HepG2 (cell line): Measurements from ENCODE around the gene TET2. TPM values are rescaled to one million over a fixed set of nuclear protein-coding genes. Genes with fewer than 3 reads are reported as not detected.

ENCODE experiments used
- ATAC-seq: fragments of 200-7000 bp; cut with Tn5 transposase; 3 replicates; pipeline ENCODE4 v1.9.1; 2020; ENCODE audit warnings: mild to moderate bottlenecking, moderate library complexity
- BruUV-seq: library from RNA; stranded (reverse); fragments of 400-500 nt; replicated peaks from 2 replicates; lab custom pipeline; 2021; lab: Mats Ljungman, UMichigan
- CTCF ChIA-PET: fragments of 300-600 bp; formaldehyde crosslinking; extraction: SDS; loops from one replicate; lab custom pipeline; 2021; ENCODE audit warnings: low total read pairs, inconsistent platforms, low intra/inter-chr PET ratio; lab: Yijun Ruan, JAX
- POLR2A ChIA-PET: fragments of 350-600 bp; sonication (Branson Sonifier 250); formaldehyde crosslinking; loops from one replicate; lab custom pipeline; 2020; ENCODE audit warnings: antibody characterized with exemption, inconsistent platforms; lab: Yijun Ruan, JAX
- DNase-seq: peaks from one replicate; pipeline ENCODE4 v3.0.0-alpha.2; 2015; ENCODE audit warnings: low spot score
- FAIRE-seq: peaks from 3 replicates; lab custom pipeline; 2011; peaks lifted over from hg19 to GRCh38; lab: Jason Lieb, UNC
- H2AFZ ChIP-seq: one replicate; pipeline ENCODE4 v1.6.1; 2011; ENCODE audit warnings: low read length, inconsistent platforms
- H3K27ac ChIP-seq: fragments of 300-600 bp; 3 replicates; pipeline ENCODE4 v1.8.0; 2011; ENCODE audit warnings: mixed run types, mild to moderate bottlenecking, mixed read lengths, low read length, inconsistent platforms; ENCODE audit not compliant: insufficient read depth; ENCODE audit errors: extremely low read length
- H3K27me3 ChIP-seq, 2 experiments: fragments of 200-600 bp in 1 of 2; 2 replicates in 1 of 2; 3 replicates in 1 of 2; pipeline versions ENCODE4 v1.6.0 to v1.8.0; 2011; ENCODE audit warnings: low read length in 2 of 2, mild to moderate bottlenecking in 2 of 2, moderate library complexity in 2 of 2, inconsistent platforms in 1 of 2; ENCODE audit not compliant: insufficient read depth in 2 of 2, control insufficient read depth in 1 of 2
- H3K36me3 ChIP-seq, 2 experiments: fragments of 200-600 bp in 1 of 2; replicated peaks in 1 of 2; 2 replicates in 1 of 2; 3 replicates in 1 of 2; pipeline versions ENCODE4 v1.5.1 to v1.8.0; 2011; ENCODE audit warnings: low read length in 2 of 2, inconsistent platforms in 1 of 2; ENCODE audit not compliant: insufficient read depth in 2 of 2, control insufficient read depth in 1 of 2
- H3K4me1 ChIP-seq: 2 replicates; pipeline ENCODE4 v1.5.1; 2012; ENCODE audit warnings: low read length, inconsistent platforms; ENCODE audit not compliant: insufficient read depth
- H3K4me2 ChIP-seq: 2 replicates; pipeline ENCODE4 v1.6.0; 2011; ENCODE audit warnings: low read depth, low read length, inconsistent platforms
- H3K4me3 ChIP-seq, 3 experiments: fragments of 200-600 bp in 1 of 3; sonication (generic), shearing (Covaris generic) in 1 of 3; replicated peaks in 1 of 3; 2 replicates each; pipeline ENCODE4 v1.5.1; 2011 to 2016; ENCODE audit warnings: low read length in 3 of 3, inconsistent platforms in 2 of 3, low read depth in 2 of 3, mild to moderate bottlenecking in 2 of 3, control low read depth in 1 of 3, mixed read lengths in 1 of 3; ENCODE audit not compliant: insufficient read depth in 1 of 3
- H3K79me2 ChIP-seq: one replicate; pipeline ENCODE4 v1.6.1; 2011; ENCODE audit warnings: low read length, inconsistent platforms; ENCODE audit not compliant: insufficient read depth
- H3K9ac ChIP-seq: 2 replicates; pipeline ENCODE4 v1.6.0; 2011; ENCODE audit warnings: mild to moderate bottlenecking, low read depth, low read length, inconsistent platforms; ENCODE audit not compliant: insufficient read depth
- H3K9me3 ChIP-seq: 2 replicates; pipeline ENCODE4 v1.5.1; 2012; ENCODE audit warnings: mild to moderate bottlenecking, low read length
- H4K20me1 ChIP-seq: 2 replicates; pipeline ENCODE4 v1.6.0; 2011; ENCODE audit warnings: inconsistent platforms, mild to moderate bottlenecking, low read length, moderate library complexity; ENCODE audit not compliant: insufficient read depth
- CREB1 ChIP-seq, 2 experiments: fragments of 450-650 bp in 1 of 2; IDR thresholded peaks; 2 replicates each; pipeline ENCODE4 v1.6.1; 2016 to 2017; ENCODE audit warnings: control low read depth in 1 of 2, mild to moderate bottlenecking in 1 of 2, missing compliant biosample characterization in 1 of 2, missing genetic modification characterization in 1 of 2
- DPF2 ChIP-seq: sonication (generic); formaldehyde crosslinking; IDR thresholded peaks from 2 replicates; pipeline ENCODE4 v1.4.0; 2020; ENCODE audit warnings: mild to moderate bottlenecking, low read depth, missing genetic modification reagents, borderline replicate concordance
- HOXA5 ChIP-seq: sonication (generic); formaldehyde crosslinking; IDR thresholded peaks from 2 replicates; pipeline ENCODE4 v1.4.0; 2020; ENCODE audit warnings: missing genetic modification reagents
- NCOR1 ChIP-seq: fragments of 200-600 bp; sonication (generic); IDR thresholded peaks from 2 replicates; pipeline ENCODE4 v1.7.0; 2017; ENCODE audit warnings: antibody characterized with exemption, low read length, borderline replicate concordance
- NFKBIZ ChIP-seq: IDR thresholded peaks from 2 replicates; pipeline ENCODE4 v1.6.1; 2018; ENCODE audit warnings: missing genetic modification reagents, missing compliant biosample characterization
- TBX2 ChIP-seq: sonication (generic); formaldehyde crosslinking; IDR thresholded peaks from 2 replicates; pipeline ENCODE4 v1.5.0; 2020; ENCODE audit warnings: missing genetic modification reagents, mild to moderate bottlenecking, borderline replicate concordance
- ZC3H4 ChIP-seq: sonication (generic); formaldehyde crosslinking; IDR thresholded peaks from 2 replicates; pipeline ENCODE4 v1.4.0; 2020; ENCODE audit warnings: missing genetic modification reagents, borderline replicate concordance
- ZFP1 ChIP-seq: IDR thresholded peaks from 2 replicates; pipeline ENCODE4 v1.6.1; 2016
- ZMYM3 ChIP-seq: sonication (generic); formaldehyde crosslinking; IDR thresholded peaks from 2 replicates; pipeline ENCODE4 v1.5.1; 2020; ENCODE audit warnings: mild to moderate bottlenecking, missing genetic modification reagents
- ZNF550 ChIP-seq: sonication (generic); formaldehyde crosslinking; IDR thresholded peaks from 2 replicates; pipeline ENCODE4 v1.4.0; 2020; ENCODE audit warnings: mild to moderate bottlenecking, missing genetic modification reagents, borderline replicate concordance
- ZNF773 ChIP-seq: sonication (generic); formaldehyde crosslinking; IDR thresholded peaks from 2 replicates; pipeline ENCODE4 v1.4.0; 2020; ENCODE audit warnings: missing genetic modification reagents, borderline replicate concordance
- WGBS: methylation state at CpG from one replicate; pipeline ENCODE4 v1.1.6; 2017; ENCODE audit warnings: low lambda C conversion rate; 5-methylcytosine and 5-hydroxymethylcytosine counted together
- in situ Hi-C: cut with HindIII; loops from 2 replicates; pipeline ENCODE4 v1.10.0; 2017; ENCODE audit warnings: low pct_unique_long_range_greater_than_20kb; ENCODE audit not compliant: extremely low pct_ligation_motif_present
- intact Hi-C: fragments of 100-400 bp; cut with micrococcal nuclease; formaldehyde crosslinking; loops from one replicate; pipeline ENCODE4 v1.10.0; 2022; ENCODE audit not compliant: unreplicated experiment
- polyA plus RNA-seq, 8 experiments: library from polyadenylated mRNA; depleted of rRNA in 3 of 8; stranded (reverse) in 7 of 8; unstranded in 1 of 8; fragments of >200 nt; fragmentation: Illumina TruSeq in 4 of 8; extraction: Trizol in 4 of 8; gene quantifications; 2 replicates each; pipeline versions ENCODE4 v1.2.1 to v1.2.3, GENCODE V29; 2011 to 2016; ENCODE audit warnings: low read depth in 4 of 8, missing spikeins in 1 of 8, mixed read lengths in 1 of 8; ENCODE audit not compliant: insufficient read depth in 1 of 8
- total RNA-seq, 5 experiments: library from RNA; depleted of rRNA; stranded (reverse); fragments of >200 nt; fragmentation: Illumina TruSeq; extraction: Trizol; gene quantifications; 2 replicates each; pipeline ENCODE4 v1.2.3, GENCODE V29; 2016; ENCODE audit warnings: low read depth in 1 of 5
- TF ChIP-seq, protein P1 (sequence below): sonication (generic); formaldehyde crosslinking; IDR thresholded peaks from 2 replicates; pipeline ENCODE4 v1.4.0; 2020; ENCODE audit warnings: missing genetic modification reagents
- TF ChIP-seq, protein P2 (sequence below): sonication (generic); formaldehyde crosslinking; IDR thresholded peaks from 2 replicates; pipeline ENCODE4 v1.4.0; 2020; ENCODE audit warnings: mild to moderate bottlenecking, missing genetic modification reagents
- TF ChIP-seq, protein P3 (sequence below): sonication (generic); formaldehyde crosslinking; IDR thresholded peaks from 2 replicates; pipeline ENCODE4 v1.8.0; 2022; ENCODE audit warnings: mild to moderate bottlenecking, missing genetic modification reagents, moderate library complexity

Gene TET2
- total and polyA plus RNA-seq, 2 of the 13 experiments (the other 11 are each of a cell fraction or from before 2014, with no cell fraction given): 4.7 to 4.8 TPM

DNA sequence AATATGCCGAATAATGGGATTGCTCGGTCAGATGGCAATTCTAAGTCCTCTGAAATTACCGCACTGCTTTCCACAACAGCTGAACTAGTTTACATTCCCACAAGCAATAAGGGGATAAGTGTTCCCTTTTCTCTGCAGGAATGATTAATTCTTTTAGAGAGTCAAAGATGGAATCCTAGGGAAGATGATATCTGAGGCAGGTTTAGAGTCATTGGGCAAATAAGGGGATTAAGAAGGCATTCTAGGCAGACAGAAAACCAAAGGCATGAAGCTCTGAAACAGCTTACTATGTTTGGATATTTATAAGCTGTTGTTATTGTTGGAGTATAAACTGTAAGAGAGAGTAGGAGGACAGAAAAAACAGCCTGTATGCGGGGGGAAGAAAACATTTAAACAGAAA lies 85.7 kb downstream of the TET2 start (continued):
- TF ChIP-seq NCOR1 (no peak), ZNF773 (CRISPR knock-in tag) (no peak), TBX2 (CRISPR knock-in tag) (no peak), ZNF550 (CRISPR knock-in tag) (no peak), ZC3H4 (no peak), DPF2 (CRISPR knock-in tag) (no peak), NFKBIZ (CRISPR knock-in tag) (no peak)
- TF ChIP-seq, protein P1, sequence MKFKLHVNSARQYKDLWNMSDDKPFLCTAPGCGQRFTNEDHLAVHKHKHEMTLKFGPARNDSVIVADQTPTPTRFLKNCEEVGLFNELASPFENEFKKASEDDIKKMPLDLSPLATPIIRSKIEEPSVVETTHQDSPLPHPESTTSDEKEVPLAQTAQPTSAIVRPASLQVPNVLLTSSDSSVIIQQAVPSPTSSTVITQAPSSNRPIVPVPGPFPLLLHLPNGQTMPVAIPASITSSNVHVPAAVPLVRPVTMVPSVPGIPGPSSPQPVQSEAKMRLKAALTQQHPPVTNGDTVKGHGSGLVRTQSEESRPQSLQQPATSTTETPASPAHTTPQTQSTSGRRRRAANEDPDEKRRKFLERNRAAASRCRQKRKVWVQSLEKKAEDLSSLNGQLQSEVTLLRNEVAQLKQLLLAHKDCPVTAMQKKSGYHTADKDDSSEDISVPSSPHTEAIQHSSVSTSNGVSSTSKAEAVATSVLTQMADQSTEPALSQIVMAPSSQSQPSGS (CRISPR knock-in tag): no peak

DNA sequence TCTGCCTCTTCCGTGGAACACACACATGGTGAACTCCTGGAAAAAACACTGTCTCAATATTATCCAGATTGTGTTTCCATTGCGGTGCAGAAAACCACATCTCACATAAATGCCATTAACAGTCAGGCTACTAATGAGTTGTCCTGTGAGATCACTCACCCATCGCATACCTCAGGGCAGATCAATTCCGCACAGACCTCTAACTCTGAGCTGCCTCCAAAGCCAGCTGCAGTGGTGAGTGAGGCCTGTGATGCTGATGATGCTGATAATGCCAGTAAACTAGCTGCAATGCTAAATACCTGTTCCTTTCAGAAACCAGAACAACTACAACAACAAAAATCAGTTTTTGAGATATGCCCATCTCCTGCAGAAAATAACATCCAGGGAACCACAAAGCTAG lies 87.9 kb downstream of the TET2 start:
- WGBS: 100% methylated on average over 4 of the region's 4 CpGs
- POLR2A ChIA-PET: no interaction called here
- CTCF ChIA-PET: no interaction called here
- TF ChIP-seq HOXA5 (CRISPR knock-in tag) (no peak), CREB1 (IDR thresholded peaks at IDR 0.05) (no peak), CREB1 (CRISPR knock-in tag; IDR thresholded peaks at IDR 0.05) (no peak), ZMYM3 (no peak), ZFP1 (CRISPR knock-in tag) (no peak)
- TF ChIP-seq, protein P2, sequence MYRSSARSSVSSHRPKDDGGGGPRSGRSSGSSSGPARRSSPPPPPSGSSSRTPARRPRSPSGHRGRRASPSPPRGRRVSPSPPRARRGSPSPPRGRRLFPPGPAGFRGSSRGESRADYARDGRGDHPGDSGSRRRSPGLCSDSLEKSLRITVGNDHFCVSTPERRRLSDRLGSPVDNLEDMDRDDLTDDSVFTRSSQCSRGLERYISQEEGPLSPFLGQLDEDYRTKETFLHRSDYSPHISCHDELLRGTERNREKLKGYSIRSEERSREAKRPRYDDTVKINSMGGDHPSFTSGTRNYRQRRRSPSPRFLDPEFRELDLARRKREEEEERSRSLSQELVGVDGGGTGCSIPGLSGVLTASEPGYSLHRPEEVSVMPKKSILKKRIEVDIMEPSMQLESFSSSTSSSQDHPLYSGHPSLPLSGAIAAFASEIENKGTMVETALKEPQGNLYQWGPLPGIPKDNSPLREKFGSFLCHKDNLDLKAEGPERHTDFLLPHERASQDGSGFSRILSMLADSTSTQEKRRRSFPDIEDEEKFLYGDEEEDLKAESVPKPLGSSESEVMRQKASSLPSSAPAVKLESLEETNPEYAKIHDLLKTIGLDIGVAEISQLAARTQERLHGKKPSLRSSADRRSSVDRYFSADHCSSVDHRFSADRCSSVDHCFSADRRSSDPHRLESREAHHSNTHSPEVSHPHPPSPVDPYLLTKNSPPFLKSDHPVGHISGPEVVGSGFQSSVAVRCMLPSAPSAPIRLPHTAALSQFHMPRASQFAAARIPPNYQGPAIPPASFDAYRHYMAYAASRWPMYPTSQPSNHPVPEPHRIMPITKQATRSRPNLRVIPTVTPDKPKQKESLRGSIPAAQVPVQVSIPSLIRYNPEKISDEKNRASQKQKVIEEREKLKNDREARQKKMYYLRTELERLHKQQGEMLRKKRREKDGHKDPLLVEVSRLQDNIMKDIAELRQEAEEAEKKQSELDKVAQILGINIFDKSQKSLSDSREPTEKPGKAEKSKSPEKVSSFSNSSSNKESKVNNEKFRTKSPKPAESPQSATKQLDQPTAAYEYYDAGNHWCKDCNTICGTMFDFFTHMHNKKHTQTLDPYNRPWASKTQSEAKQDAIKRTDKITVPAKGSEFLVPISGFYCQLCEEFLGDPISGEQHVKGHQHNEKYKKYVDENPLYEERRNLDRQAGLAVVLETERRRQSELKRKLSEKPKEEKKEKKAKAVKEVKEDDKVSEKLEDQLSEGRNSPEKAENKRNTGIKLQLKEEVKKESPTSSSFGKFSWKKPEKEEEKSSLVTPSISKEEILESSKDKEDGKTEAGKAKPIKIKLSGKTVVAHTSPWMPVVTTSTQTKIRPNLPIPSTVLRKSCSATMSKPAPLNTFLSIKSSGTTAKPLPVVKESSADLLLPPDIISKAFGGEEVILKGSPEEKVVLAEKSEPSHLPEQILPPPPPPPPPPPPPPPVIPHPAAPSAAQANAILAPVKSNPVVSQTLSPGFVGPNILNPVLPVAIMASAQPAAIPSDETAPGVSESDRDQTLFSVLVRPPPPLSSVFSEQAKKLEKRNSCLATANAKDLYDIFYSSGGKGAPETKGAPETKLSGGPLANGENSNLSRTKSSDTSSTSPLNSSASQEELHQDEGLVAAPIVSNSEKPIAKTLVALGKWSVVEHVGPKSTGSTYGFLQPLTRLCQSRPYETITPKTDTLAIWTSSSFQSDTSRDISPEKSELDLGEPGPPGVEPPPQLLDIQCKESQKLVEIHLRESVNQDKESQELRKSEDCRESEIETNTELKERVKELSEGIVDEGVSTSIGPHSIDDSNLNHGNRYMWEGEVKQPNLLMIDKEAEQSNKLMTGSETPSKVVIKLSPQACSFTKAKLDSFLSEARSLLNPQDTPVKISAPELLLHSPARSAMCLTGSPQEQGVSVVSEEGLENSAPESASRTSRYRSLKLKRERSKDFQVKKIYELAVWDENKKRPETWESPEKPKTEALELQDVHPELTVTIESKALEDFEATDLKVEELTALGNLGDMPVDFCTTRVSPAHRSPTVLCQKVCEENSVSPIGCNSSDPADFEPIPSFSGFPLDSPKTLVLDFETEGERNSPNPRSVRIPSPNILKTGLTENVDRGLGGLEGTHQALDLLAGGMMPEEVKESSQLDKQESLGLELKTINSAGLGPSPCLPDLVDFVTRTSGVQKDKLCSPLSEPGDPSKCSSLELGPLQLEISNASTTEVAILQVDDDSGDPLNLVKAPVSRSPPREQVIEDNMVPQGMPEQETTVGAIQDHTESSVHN (CRISPR knock-in tag): no peak
- TF ChIP-seq, protein P3, sequence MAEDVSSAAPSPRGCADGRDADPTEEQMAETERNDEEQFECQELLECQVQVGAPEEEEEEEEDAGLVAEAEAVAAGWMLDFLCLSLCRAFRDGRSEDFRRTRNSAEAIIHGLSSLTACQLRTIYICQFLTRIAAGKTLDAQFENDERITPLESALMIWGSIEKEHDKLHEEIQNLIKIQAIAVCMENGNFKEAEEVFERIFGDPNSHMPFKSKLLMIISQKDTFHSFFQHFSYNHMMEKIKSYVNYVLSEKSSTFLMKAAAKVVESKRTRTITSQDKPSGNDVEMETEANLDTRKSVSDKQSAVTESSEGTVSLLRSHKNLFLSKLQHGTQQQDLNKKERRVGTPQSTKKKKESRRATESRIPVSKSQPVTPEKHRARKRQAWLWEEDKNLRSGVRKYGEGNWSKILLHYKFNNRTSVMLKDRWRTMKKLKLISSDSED (CRISPR knock-in tag): no peak

More for the DNA sequence above, 87.9 kb downstream of the TET2 start:
- H2AFZ ChIP-seq: no peak overlapping the region
- H3K4me2 ChIP-seq: no peak overlapping the region
- in situ Hi-C loops (no loop called here), intact Hi-C loops (no loop called here)
- H3K27me3 ChIP-seq: no peaks in the 10 kb centered on the region
- no peak overlapping the region for H3K9ac ChIP-seq
- H3K36me3 ChIP-seq: peaks cover 12 to 23% of the 10 kb centered on the region in 2 experiments; a peak in 4 of 5 replicates
- H4K20me1 ChIP-seq: no peaks in the 10 kb centered on the region
- DNase-seq: no peak
- H3K79me2 ChIP-seq: no peaks in the 10 kb centered on the region
- no peak for FAIRE-seq
- no peaks in the 10 kb centered on the region for H3K9me3 ChIP-seq
- H3K4me3 ChIP-seq: no peak overlapping the region
- no peak for ATAC-seq
- peaks cover 9% of the 10 kb centered on the region; the same call in 1 of the 2 replicates for H3K4me1 ChIP-seq
- H3K27ac ChIP-seq: no peak overlapping the region
- no TSS peak for BruUV-seq
